Stimulated activated CD4-positive, alpha-beta T cell treated with anti-CD3 and anti-CD28 coated beads, Interleukin-2, amount 100 ng/mL, for 4 hours (primary cell): ENCODE measurements around the gene TSR3.

ENCODE experiments used
- DNase-seq: peaks from one replicate; pipeline ENCODE4 v3.0.0-alpha.2; 2020; ENCODE audit warnings: low read depth

TSR3 gene

DNA sequence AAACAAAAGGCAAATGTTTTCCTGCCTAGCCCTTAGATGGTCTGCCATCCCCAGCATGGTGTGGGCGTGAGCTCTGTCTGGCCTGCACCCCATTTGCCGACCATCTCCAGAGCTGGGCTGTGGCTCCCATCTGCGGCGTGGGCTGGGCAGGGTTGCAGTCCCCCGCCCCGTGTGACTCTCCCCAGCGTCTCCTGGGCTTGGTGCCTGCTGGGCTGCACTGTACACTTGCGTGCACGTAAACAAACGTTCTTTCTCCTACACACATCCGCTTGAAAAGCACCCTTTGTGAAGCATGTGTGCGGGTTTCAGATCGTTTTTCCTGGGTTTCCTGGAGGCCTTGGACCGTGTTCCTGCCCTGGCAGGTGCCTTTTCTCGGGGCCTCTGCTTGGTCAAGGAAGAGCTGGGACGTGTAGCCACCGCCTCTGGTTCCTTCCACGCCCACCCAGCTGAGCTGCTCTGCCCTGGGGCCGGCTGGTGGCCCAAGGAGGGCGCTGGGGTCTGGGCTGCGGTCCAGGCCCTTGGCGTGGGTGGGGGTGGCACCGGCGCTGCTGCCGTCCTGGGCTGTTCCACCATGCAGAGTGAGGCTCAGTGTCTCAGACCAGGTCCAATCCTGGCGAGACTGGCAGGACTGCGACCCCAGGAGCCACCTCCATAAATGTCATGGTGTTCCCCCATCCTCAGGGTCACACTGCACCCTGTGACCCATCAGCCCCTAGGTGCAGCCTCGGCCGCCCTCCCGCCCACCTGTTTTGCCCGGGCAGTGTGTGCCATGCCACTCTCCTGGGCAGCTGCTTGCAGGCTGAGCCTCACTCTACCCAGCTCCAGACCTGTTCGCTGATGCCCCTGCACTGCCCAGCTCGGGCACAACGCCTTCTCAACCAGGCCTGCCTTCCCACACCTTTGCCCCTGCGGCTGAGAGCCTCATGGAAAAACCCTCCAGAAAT lies 28.1 kb downstream of the TSR3 start:
- DNase-seq, result no peak

DNA sequence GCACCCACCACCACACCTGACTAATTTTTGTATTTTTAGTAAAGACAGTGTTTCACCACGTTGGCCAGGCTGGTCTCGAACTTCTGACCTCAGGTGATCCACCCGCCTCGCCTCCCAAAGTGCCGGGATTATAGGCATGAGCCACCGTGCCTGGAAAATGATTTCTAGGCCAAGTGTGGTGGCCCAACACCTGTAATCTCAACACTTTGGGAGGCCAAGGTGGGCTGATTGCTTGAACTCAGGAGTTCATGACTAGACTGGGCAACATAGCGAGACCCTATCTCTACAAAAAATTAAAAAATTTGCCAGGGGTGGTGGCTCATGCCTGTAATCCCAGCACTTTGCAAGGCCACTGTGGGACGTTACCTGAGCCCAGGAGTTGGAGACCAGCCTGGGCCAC lies 29.3 kb downstream of the TSR3 start:
- DNase-seq, result no peak

DNA sequence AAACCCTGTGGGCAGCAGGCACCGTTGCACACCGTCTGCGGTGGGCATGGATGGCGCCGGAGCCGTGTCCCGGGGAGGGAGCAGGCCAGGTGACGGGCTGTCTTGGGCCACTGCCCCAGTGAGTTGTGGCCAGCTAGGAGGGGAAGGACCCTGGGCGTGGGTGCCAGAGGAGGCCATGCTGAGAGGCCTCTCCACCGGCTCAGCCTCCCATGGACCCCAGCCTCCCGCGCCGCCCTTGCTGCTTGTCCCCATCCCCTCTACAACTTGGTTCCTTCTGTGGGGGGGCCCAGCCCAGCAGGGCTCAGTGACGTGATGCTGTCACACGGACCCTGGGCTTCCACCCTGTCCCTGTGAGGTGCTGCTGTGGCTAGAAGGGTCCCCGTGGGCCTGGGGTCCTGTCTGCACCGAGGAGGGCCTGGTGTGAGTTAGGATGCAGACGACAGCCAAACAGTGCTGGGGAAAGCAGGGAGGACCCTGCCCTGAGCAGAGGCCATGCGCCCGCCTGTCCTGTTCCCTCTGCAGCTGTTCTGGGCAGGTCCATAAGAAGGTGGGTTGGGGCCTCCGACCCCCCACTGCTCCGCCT lies 30.9 kb downstream of the TSR3 start:
- no peak for DNase-seq

DNA sequence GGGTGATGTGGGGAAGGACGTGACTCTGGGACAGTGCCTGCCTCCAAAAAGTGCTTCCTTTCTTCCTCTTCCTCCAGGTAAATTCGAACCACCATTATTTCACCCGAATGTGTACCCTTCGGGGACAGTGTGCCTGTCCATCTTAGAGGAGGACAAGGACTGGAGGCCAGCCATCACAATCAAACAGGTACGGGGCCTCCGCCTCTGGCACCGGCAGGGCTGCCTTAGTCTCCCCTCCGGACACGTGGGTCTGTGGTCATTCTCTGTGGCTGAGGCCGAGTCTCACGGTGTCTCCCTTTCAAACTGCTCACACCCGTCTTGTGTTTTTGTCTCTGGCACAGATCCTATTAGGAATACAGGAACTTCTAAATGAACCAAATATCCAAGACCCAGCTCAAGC lies 31.6 kb downstream of the TSR3 start:
- DNase-seq, result no peak

DNA sequence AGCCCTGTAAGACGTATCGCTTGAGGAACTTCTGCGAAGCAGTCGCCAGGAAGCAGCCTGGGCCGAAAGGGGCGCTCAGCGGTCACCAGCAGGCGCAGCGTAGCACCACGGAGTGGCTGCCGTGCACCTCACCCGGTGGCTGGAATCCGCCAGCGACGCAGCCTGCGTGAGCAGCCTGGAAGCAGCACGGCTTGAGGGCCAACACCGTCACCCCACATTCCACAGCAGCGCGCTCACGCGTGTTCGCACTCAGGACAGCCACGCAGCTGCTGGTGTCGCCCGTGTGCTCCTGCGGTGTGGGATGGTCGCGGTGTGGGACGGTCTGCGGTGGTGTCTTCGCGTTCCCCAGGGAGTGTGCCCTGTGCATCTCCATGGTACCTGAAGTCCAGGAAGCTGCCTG lies 32.6 kb downstream of the TSR3 start:
- DNase-seq, result no peak

DNA sequence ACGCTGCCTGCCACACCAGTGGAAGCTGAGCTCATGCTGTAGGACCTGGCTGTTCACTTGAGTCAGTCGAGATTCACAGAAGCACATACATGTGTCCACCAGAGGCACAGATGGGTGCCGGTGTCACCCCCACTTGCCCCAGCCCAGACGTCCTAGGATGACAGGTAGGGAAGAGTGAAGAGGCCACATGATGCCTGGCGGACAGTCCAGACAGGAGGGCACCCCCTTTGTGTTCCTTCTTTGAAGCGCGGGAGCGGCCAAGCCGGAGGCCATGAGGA lies 33.5 kb downstream of the TSR3 start:
- DNase-seq, result no peak

DNA sequence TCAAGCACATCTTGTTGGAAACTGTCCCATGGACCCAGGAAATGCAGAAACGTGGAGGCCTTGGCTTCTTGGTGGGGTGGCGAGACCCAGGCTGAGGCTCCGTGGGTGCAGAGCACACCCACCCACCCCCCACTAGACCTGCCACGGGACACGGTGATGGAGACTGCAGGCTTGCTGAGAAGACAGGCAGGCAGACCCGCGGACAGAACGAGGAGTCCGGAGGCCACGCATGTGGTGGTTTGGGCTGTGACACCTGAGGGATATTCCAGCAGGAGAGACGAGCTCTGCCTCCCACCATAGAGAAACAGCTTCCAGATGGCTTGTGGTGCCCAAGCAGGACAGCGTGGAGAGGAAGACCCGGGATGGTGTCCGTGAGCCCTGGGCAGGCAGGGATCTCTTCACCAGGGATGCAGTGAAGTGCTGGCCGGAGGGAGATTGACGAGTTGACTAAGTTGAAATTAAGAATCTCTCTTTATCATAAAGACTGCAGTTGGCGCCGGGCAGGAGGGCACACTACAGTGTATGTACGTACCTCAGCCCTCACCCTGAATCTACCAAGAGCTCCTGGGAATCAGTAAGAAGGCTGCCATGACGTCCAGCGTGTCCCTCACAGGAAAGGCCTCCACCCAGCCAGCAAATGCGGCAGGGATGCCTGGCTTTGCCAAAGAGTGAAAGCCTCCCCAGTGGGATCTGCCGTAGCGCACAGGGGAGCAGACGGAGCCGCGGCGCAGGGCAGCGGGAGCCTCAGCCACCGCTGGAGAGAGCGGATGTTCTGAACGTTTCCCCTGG lies 34.0 kb downstream of the TSR3 start:
- no peak for DNase-seq

DNA sequence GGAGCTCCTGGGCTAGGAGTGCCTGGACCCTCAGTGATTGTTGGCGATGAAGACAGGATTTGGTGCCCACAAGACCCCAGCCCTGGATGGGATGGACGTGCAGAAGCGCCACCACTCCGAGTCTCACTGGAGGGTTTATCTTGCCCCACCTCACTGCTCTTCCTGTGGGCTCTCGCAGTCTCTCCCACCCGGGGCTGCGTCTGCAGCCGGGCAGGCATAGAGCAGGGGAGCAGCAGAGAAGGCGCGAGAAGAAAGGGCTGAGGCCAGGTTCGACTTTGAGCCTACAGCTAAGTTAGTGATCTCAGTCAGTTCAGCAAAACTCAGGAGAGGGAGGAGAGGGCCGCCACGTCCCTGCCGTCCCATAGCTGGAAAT lies 35.7 kb downstream of the TSR3 start:
- no peak for DNase-seq

DNA sequence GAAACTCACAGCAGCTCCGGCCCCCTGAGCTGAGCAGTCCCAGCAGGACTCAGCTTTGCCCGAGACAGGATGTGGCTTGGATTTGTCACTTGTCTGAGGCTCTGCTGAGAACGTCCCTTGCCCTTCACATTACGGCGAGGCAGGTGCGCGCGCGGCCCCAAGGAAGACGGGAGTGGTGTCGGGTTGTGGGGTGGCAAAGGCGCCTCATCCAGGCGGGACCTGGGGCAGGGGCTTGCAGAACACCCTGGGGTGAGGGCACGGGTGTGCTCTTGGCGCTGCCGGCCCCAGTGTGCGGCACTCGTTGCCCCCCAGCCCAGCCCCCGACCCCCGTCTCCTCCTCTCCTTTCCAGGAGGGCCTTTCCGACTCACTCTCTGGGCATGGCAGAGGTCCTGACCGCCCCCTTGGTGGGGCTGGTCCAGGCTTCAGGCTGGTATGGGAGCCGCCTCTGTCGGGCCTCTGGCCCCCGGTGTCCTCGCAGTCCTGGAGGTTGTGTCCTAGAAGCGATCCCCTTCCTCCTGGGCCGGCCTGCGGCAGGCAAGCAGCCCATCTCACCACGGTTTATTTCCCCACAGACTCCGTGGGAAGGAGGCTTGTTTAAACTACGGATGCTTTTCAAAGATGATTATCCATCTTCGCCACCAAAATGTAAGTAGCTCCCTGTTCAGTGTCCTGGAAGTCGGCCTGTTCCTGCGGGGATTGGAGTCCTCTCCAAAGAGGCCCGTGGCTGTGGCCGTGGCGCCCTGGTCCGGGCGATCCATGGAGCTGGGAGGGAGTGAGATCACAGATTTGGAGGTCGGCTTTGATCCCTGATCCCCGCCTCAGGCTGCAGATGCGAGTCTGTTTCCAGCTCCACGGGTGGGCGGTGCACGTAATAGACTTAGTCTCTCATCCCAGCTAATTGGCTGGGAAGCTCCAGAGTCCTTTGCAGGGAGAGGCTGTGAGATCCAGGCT lies 36.3 kb downstream of the TSR3 start:
- DNase-seq, result no peak

DNA sequence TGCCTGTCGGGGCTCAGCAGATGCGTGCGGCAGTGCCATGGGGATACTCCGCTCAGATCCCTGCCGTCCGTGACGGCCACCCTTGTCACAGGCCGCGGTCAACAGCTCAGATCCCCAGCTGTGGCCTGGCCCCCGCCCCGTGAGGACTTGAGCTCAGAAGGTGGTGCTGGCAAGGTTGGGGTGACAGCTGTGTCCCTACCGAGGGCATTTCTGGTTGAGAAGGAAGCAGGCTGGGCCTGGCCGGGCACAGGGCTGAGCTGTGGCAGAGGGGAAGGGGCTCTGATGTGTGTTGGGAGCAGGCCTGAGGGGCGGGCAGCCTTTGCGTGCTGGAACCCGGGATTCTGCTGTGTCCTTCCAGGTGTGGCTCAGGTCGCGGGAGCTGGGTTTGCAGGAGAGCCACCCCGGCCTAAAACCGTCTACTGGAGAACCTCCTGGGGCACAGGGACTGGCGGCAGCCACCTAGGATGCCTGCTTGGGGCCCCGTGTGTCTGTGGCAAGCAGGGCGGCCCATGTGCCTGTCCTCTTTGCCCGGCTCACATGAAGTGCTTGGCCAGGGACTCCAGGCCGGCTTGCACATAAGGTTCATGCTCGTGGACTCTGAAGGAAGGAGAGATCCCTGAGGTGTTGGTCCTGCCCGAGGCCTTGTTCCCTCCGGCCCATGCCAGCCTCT lies 37.1 kb downstream of the TSR3 start:
- DNase-seq, result no peak

DNA sequence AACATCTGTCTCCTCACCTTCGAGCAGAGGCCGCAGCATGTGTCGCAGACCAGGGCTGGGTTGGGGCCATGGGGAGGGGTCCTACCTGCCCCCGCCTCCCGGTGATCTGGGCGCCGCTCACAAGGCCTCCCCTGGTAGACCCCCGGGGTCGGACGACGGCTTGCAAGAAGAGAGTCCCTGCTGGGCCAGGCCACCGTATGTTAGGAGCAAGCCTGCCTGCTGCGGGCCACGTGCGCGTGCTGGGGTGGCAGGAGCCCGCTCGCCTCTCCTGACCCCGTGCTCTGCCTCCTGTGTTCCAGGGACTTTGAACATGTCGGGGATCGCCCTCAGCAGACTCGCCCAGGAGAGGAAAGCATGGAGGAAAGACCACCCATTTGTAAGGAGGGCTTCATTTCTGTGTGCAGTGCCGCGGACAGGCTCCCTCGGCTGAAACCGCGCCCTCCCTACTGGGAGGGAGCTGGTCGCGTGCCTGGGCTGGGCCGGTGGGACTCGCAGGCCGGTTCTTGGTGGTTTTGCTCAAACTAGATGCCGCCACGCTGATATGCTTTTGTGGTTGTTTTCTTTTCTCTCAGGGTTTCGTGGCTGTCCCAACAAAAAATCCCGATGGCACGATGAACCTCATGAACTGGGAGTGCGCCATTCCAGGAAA lies 37.8 kb downstream of the TSR3 start:
- DNase-seq, result no peak

DNA sequence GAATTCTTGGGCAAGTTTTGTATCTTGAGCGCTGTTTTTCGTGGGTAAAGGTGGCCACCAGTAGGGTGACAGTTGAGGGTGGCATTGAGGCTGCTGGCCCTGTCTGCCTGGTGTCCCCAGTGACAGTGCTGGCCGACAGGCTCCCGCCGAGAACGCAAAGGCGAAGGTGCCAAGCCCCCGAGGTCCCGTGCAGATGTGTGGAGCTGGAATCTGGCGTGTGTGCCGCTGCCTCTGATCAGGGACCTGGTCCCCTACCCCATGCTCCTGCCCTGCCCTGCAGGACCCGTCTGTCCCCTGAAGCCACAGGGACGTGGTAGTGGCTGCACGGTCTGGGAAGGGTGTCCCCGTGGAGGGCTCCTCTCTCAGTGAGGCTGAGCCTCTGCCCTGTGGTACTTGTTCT lies 38.8 kb downstream of the TSR3 start:
- DNase-seq, result no peak

DNA sequence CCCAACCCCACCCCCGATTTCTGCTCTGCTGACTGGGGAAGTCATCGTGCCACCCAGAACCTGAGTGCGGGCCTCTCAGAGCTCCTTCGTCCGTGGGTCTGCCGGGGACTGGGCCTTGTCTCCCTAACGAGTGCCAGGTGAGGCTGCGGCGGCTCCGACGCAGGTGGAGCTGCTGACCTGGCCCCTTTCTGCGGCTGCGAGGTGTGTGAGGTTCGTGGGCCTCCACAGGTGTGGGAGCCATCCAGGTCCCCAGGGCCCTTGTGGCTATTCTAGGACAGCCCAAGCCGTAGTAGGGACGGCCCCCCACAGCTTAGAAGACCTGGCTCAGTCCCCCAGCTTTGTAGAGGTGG lies 39.2 kb downstream of the TSR3 start:
- DNase-seq, result no peak

DNA sequence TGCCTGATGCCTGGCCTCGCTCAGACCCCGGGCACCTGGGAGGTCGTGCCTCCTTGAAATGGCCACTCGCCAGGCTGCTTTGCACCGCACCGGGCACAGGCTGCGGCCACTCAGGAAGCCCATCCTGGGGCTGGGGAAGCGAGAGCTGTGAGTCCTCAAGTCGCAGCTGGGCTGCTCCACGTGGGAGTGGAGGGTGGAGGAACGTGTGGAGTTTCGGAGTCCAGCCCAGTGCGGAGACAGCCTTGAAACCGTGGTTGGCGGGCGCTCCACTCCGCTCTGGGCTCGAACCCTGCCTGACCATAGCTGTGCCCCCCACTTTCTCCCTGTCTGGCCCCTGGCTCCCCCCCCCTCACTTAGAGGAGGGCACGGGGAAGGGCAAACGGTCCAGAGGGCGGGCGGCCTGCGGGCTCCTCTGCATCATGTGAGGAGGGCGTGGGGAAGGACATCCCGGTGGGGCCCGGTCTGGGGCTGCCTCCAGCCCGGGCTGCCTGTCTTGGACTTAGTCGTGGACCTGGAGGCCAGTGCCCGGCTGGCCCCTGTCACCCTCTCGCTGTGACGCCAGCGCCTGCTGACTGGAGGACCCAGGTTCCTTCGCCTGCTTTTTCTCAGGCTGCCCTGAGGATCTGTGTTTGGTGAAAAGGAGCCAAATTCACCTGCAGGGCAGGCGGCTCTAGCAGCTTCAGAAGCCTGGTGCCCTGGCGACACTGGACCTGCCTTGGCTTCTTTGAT lies 39.8 kb downstream of the TSR3 start:
- no peak for DNase-seq

DNA sequence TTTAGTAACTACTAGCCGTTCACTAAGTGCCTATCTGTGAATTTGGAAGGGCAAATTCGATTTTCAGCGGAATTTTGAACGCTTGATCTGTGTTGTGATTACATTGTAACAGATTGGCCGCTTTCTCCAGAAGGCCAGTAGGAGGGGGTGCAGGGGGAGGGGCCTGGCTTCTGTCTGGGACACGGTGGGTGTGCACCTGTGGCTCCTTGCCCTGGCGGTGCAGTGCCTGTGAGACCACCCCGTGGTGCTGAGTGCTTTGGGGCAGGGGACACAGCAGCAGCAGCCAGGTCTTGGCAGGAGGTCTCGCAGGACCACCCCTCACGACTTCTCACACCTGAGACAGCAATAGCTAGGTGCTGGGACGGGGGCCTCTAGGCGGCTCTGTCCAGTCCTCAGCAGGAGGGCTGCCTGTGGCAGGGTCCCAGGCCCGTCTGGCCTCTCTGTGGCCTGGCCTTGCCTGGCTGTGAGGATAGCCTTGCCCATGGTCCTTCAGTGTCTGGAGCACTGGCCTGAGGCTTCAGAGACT lies 40.4 kb downstream of the TSR3 start:
- DNase-seq, result no peak

DNA sequence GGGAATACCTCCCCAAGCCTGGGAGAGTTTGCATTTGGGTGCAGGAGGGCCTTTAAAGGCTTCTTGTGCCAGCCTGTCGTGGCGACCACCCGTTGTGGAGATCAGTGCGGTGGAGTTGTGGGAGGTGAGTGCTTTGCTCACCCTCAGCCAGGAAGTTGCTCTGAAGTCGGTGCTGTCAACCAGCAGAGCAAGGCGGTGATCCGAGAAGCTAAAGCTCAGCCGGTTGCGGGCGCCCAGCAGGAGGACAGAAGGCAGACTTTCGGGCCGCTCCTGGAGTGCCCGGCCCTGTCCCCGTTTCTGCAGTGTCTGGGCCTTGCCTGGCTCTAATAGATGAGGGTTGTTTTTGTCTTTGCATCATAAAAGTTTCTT lies 40.9 kb downstream of the TSR3 start:
- DNase-seq, result no peak

DNA sequence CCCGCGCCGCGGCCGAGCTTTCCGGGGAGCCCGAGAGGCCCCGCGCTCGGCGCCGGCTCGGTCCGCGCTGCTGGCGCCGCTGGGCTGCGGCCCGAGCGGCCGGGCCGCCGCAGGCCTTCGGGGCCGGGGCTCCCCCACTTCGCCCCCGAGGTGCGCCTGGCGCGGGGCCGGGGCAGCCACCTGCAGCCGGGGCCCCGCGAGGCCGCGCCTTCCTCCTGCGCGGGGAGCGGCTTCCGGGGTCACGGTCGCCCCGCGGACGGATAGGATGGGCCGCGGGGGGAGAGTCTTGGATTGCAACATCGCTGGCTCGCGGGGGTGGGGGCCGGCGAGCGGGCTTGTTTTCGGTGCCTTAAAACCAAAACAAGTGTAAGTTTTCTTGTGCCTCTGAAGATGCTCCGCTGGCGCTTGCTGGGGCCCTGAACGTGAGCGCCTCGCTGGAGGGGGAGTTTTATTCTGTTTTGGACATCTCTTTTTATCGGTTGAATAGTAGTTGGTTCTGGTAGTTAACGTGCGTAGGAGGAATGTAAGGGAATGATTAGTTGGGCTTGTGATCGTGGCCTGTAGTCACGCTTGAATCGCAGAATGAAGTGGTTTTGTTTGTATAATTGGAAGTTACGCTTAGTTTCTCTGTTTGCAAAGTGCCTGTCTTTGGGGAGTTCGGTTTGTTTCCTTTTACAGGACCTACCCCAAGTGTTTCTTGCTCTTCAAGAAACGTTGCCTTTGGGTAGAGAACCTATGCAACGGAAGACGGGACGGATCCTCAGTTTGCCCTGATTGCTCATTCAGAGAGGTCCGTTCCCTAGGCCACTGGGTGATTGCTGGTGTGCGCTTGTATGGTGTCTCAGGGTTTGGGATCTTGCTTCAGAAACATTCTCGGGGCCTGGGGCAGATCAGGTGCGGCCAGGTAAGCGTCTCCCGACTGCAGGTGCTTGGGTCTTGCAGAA lies 41.5 kb downstream of the TSR3 start:
- DNase-seq, result peak; percentile 24

DNA sequence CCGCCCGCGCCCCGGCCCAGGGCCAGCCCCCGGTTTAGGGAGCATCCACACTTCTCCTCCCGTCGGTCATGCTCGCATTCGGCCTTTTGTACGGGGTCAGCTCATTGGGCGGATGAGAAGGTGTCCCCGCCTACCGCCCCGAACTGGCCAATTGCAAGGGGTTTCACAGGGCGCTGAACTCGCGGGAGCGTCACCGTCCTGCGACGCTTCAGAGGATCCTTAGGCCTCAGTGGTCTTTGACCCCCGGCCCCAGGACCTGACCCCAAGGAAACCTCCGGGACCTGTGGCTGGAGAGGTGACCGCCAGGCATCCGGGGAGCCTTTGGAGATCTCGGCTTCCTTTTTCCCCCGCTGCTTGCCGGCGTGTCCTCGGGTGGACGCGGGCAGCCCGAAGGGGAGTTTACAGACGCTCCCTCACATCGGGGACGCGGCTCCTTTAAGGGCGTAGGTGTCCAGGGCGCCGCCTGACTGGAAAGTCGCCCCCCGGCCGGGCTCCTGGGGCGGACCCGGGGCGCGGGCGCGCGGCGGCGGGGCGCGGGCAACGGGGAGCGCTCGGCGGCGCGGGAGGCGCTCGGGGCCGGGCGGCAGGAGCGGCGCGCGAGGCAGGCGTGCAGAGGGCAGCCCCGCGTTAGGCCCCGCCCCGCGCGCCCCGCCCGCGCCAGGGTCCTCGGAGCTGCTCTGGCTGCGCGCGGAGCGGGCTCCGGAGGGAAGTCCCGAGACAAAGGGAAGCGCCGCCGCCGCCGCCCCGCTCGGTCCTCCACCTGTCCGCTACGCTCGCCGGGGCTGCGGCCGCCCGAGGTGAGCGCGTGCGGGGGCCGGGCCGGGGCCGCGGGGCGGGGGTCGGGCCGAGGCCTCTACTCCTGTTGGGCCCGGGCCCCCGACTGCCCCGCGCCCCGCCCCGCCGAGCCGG lies 42.4 kb downstream of the TSR3 start, which contains the start of gene UBE2I:
Gene UBE2I, plus strand, starts transcription at position 660 of the 909 bp plus-strand sequence. CDS start 4,395 bp downstream, outside the sequence.
- DNase-seq, result peak; percentile 95
